Activated T-helper 17 cell treated with anti-CD3 and anti-CD28 coated beads, Interleukin-2, amount 50 U/mL, for 72 hours (primary cell): Measurements from ENCODE around the gene MAN1A1. TPM values are rescaled to one million over a fixed set of nuclear protein-coding genes. Genes with fewer than 3 reads are reported as not detected.

Experiments
- ATAC-seq: fragments of 150-1000 bp; cut with Tn5 transposase; replicated peaks from 2 replicates; pipeline ENCODE4 v1.10.0; 2021; ENCODE audit warnings: mild to moderate bottlenecking, moderate library complexity
- H3K27ac Mint-ChIP-seq: one replicate; pipeline ENCODE4 v1.8.0; 2022; ENCODE audit warnings: mixed read lengths
- H3K27me3 Mint-ChIP-seq: one replicate; pipeline ENCODE4 v1.8.0; 2022; ENCODE audit warnings: mixed read lengths
- H3K36me3 Mint-ChIP-seq: one replicate; pipeline ENCODE4 v1.8.0; 2022; ENCODE audit warnings: low read depth, mild to moderate bottlenecking, mixed read lengths
- H3K4me1 Mint-ChIP-seq: one replicate; pipeline ENCODE4 v1.8.0; 2022; ENCODE audit warnings: mixed read lengths
- H3K4me3 Mint-ChIP-seq: one replicate; pipeline ENCODE4 v1.8.0; 2022; ENCODE audit warnings: mild to moderate bottlenecking, mixed read lengths
- H3K9me3 Mint-ChIP-seq: one replicate; pipeline ENCODE4 v1.8.0; 2022; ENCODE audit warnings: mixed read lengths
- total RNA-seq, 2 donors: library from RNA; stranded (reverse); gene quantifications; one replicate each; pipeline ENCODE4 v1.2.3, GENCODE V29; 2022

Gene MAN1A1
- total RNA-seq, 2 donors from 2014 or later: 19.1 to 23.6 TPM

DNA sequence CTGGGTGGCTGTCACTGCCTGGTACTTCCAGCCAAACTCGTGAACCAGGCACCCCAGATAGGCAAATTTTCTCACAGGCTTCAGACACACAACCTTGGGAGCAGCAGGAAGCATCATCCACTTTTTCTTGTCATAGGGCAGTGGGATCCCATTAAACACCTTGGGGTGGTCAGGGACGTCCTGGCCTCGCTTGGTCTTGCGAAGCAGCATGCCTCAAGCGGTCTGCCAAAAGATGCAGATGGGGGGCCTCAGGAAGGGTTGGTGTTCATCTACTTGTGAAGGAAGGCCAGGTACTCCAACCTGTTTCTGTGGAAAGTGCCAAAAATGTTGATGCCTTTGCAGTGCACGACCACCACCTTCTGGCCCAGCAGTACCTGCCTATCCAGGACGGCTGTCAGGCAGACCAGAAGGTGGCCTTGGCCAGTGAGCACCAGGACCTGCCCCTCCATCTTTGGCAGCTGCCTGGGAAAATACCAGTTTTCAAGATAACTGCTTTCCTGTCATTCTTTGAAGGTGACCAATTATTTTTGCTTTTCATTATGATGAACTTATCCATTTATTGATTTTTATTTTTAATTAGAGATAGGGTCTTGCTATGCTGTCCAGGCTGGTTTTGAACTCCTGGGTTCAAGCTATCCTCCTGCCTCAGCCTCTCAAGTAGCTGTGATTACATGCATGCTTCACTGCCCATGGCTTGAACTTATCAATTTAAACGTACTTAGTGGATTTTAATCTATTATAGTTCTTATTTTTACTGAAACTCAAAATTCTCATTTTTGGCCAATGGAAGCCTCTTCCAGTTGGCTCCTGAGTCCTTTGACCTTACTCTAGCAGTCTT, 80.1 kb downstream of the MAN1A1 start:
- peaks cover 19% of the 10 kb centered on the region for H3K4me1 Mint-ChIP-seq
- peaks cover 25% of the 10 kb centered on the region for H3K36me3 Mint-ChIP-seq
- no peak overlapping the region for H3K4me3 Mint-ChIP-seq
- H3K27ac Mint-ChIP-seq: peak overlapping the region; percentile 46
- peaks cover 7% of the 10 kb centered on the region for H3K9me3 Mint-ChIP-seq
- no peak for ATAC-seq
- H3K27me3 Mint-ChIP-seq: no peaks in the 10 kb centered on the region

DNA sequence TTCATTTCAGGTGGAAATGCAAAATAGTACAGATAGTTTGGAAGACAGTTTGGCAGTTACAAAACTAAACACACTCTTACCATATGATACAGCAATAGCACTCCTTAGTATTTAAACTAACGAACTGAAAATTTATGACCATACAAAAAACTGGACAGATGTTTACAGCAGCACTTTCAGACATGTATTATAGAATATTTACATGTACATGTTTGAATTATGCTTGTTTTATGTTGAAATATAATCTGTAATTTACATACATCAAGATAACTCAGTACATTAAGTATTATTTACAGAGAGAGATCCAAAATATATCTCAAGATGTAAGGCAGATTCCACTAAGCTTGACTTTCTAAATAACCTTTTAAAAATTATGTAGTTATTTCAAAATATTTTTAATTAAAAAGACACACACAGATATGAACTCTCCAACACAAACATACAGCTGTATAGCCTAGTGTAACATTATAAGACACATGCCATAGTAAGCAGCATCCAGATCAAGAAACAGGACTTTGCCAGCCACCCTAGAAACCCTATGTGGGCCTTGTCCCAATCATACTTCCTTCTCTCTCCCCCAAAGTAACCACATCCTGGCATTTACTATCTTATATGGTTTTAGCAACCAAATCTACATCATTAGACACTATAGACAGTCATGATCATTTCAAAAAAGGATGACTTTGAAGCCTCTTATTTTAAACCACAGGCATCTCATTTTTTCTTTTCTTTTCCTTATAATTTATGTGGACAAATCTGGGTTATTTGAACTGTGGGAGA, 82.2 kb downstream of the MAN1A1 start:
- no peak overlapping the region for H3K27ac Mint-ChIP-seq
- peak; percentile 87 for ATAC-seq
- no peaks in the 10 kb centered on the region for H3K27me3 Mint-ChIP-seq
- H3K4me3 Mint-ChIP-seq: peak overlapping the region; percentile 22
- peaks cover 25% of the 10 kb centered on the region for H3K36me3 Mint-ChIP-seq
- H3K9me3 Mint-ChIP-seq: peaks cover 7% of the 10 kb centered on the region
- H3K4me1 Mint-ChIP-seq: peaks cover 19% of the 10 kb centered on the region

DNA sequence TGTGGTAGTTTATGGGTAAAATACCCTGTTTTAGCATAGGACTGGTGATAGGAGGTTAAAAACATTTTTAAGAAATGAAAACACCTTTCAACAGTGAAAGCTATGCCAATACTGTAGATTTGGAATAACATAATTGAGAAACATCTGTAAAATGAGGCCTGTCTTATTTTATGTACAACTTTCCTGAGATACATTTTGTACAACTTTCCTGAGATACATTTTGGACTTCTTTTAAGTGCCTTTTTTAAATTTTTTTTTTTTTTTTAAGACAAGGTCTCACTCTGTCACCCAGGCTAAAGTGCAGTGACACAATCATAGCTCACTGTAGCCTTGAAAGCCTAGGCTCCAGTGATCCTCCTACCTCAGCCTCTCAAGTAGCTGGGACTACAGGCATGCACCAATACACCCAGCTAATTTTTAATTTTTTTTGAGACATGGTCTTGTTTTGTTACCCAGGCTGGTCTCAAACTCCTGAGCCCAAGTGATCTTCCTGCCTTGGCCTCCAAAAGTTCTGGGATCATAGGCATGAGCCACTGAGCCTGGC, 84.6 kb downstream of the MAN1A1 start:
- Mint-ChIP-seq H3K36me3 (peaks cover 7% of the 10 kb centered on the region), H3K9me3 (no peaks in the 10 kb centered on the region), H3K27ac (no peak overlapping the region), H3K27me3 (no peaks in the 10 kb centered on the region), H3K4me3 (no peak overlapping the region), H3K4me1 (peaks cover 24% of the 10 kb centered on the region)
- no peak for ATAC-seq

DNA sequence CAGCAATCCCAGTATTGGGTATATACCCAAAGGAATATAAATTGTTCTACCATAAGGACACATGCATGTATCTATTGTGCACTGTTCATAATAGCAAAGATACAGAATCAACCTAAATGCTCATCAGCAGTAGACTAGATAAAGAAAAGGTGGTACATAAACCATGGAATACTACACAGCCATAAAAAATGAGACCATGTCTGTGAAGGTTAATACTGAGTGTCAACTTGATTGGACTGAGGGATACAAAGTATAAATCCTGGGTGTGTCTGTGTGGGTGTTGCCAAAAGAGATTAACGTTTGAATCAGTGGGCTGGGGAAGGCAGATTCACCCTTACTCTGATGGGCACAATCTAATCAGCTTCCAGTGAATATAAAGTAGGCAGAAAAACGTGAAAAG, 86.9 kb downstream of the MAN1A1 start:
- no peak for ATAC-seq
- H3K36me3 Mint-ChIP-seq: no peaks in the 10 kb centered on the region
- H3K4me3 Mint-ChIP-seq: no peak overlapping the region
- peak overlapping the region; percentile 33 for H3K27ac Mint-ChIP-seq
- no peaks in the 10 kb centered on the region for H3K9me3 Mint-ChIP-seq
- H3K4me1 Mint-ChIP-seq: peaks cover 15% of the 10 kb centered on the region
- H3K27me3 Mint-ChIP-seq: no peaks in the 10 kb centered on the region

DNA sequence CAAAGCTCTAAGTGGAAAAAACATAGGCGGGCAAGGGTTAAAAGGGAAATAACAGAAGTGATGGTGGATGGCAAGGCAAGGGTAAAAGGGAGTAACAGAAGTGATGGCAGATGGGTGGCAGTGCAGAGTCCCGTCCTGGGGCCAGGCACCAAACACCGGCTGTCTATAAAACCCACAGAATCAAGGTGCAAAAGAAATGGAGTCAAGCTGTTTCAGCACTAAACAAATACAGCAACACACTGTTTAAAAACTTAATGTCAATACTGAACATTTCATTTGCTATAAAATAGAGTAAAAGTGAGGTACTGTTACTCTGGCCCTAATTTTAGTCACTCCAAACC, 87.6 kb downstream of the MAN1A1 start:
- H3K27me3 Mint-ChIP-seq: no peaks in the 10 kb centered on the region
- no peaks in the 10 kb centered on the region for H3K9me3 Mint-ChIP-seq
- H3K4me3 Mint-ChIP-seq: no peak overlapping the region
- ATAC-seq: no peak
- H3K27ac Mint-ChIP-seq: peak overlapping the region; percentile 58
- peaks cover 18% of the 10 kb centered on the region for H3K4me1 Mint-ChIP-seq
- no peaks in the 10 kb centered on the region for H3K36me3 Mint-ChIP-seq

DNA sequence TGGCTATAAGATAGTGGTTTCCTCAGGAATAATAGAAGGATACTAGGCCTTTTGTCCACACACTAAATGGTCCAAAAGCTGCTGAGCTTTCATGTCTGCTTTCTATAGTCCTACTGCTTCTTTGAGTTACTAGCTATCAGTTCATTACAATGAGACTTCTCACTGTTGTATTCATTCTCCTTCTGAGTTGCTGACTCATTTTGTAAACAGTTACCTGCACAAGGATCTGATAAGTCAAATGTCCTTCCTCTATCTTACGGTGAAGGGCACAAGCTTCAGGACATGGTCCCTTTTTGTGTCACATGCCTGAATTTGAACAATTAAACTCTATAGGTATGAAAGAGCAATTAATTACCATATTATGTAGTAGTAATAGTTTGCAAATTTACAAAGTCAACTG, 90.5 kb downstream of the MAN1A1 start:
- Mint-ChIP-seq H3K27me3 (no peaks in the 10 kb centered on the region), H3K4me1 (peaks cover 25% of the 10 kb centered on the region), H3K9me3 (no peaks in the 10 kb centered on the region), H3K36me3 (peaks cover 4% of the 10 kb centered on the region), H3K4me3 (no peak overlapping the region), H3K27ac (no peak overlapping the region)
- ATAC-seq: peak; percentile 61

DNA sequence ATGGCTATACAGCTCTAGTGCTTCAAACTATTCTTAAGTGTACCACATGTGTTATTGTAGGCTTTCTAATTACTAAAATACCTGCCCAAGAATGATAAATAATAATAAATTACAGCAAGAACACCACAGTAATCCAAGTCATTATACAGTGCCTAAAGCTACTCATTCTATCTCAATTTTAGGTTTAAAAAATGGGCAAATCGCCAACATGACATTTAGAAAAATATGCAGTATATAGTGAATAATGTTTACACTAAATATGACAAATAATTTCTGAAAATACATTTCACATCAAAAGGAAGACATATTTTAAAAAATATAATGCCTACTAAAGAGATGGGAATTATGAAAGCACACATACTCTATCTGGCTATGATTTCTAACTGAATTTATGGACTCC, 91.8 kb downstream of the MAN1A1 start:
- H3K4me1 Mint-ChIP-seq: peaks cover 25% of the 10 kb centered on the region
- H3K4me3 Mint-ChIP-seq: peak overlapping the region; percentile 65

DNA sequence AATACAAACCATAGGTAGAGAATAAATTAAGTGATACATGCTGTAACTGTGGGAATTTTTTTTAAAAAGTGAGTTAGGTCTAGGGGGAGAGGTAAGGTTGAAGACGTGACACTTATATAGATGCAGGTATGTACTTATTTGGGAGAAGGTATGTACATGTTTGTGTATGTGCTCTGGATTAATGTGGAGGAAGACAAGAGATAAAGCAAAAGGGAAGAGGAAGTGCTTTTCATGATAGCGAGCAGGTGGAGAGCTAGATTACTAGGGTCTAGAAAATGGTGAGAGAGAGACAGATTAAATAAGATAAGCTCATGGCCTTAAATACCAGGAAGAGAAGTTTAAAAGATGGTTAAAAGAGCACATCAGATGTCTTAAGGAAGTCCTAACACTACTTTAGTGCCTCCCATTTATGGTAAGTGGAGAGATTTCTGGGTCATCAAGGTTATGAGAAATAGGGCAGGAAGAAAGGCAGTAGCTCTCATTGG, 92.5 kb downstream of the MAN1A1 start:
- H3K4me3 Mint-ChIP-seq: peak overlapping the region; percentile 65
- H3K27me3 Mint-ChIP-seq: no peaks in the 10 kb centered on the region
- peaks cover 25% of the 10 kb centered on the region for H3K4me1 Mint-ChIP-seq
- peak; percentile 53 for ATAC-seq
- peaks cover 5% of the 10 kb centered on the region for H3K36me3 Mint-ChIP-seq
- H3K27ac Mint-ChIP-seq: peak overlapping the region; percentile 75
- no peaks in the 10 kb centered on the region for H3K9me3 Mint-ChIP-seq

More for the DNA sequence above, 91.8 kb downstream of the MAN1A1 start:
- Mint-ChIP-seq H3K27ac (peak overlapping the region; percentile 75), H3K36me3 (peaks cover 5% of the 10 kb centered on the region), H3K9me3 (no peaks in the 10 kb centered on the region), H3K27me3 (no peaks in the 10 kb centered on the region)
- ATAC-seq: no peak

DNA sequence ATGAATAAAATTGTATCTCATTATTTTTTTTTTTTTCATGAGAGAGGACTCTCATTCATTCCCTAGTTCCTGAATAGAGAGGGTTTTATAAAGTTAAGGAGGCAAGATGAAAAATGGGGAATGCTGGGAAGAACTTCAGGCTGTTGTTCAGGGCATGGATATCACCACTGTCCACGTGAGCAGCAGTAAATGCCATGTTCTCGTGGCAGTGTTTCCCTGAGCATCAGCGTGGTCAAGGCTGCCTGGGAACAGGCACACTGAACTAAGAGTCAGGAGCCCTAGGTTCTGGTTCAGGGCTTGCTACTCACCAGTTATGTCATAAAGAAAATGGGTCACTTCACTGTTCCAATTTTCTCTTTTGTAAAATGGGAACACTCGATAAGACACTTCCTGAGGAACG, 93.2 kb downstream of the MAN1A1 start:
- no peaks in the 10 kb centered on the region for H3K27me3 Mint-ChIP-seq
- peaks cover 5% of the 10 kb centered on the region for H3K36me3 Mint-ChIP-seq
- H3K4me1 Mint-ChIP-seq: peaks cover 19% of the 10 kb centered on the region
- H3K27ac Mint-ChIP-seq: peak overlapping the region; percentile 75
- H3K4me3 Mint-ChIP-seq: peak overlapping the region; percentile 65
- no peaks in the 10 kb centered on the region for H3K9me3 Mint-ChIP-seq
- no peak for ATAC-seq

DNA sequence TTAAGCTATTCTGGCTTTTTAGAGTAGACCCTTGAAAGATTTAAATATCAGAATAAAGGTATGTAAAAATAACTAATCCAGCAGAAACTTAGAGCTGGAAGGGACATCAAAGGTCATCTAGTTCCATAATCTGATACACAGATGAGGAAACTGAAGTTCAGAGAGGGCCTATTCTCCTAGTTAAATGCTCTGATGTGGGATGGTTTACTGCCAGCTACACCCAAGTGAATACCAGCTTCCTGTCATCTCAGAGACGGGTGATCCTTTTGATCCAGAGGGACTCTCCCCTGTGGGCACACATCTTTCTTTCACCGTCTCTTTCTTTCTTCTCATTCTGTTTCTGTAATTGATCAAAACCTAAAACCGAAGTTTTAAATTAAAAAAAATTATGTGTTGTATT, 94.1 kb downstream of the MAN1A1 start:
- peak; percentile 81 for ATAC-seq
- H3K27me3 Mint-ChIP-seq: no peaks in the 10 kb centered on the region
- H3K4me1 Mint-ChIP-seq: peaks cover 19% of the 10 kb centered on the region
- H3K27ac Mint-ChIP-seq: no peak overlapping the region
- H3K9me3 Mint-ChIP-seq: no peaks in the 10 kb centered on the region
- H3K4me3 Mint-ChIP-seq: no peak overlapping the region
- peaks cover 5% of the 10 kb centered on the region for H3K36me3 Mint-ChIP-seq

DNA sequence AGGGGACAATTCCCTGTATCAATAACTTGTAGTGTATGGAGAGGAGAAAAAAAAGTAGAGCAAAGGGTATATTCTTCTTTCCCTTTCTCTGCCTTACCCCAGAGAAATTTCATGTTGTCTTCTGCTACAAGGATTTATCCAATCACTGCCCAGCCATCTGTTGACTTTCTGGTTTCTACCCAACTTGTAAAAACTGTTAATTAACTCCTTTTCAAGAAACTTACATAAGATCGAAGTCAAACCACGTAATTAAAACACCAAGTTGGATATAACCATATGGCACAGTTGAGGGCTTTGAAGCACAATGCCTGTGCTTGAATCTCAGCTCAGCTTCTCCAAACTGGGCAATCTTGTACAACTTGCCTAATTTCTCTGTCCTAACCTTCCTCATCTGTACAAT, 99.5 kb downstream of the MAN1A1 start:
- no peak for ATAC-seq
- H3K9me3 Mint-ChIP-seq: no peaks in the 10 kb centered on the region
- H3K36me3 Mint-ChIP-seq: peaks cover 31% of the 10 kb centered on the region
- H3K4me3 Mint-ChIP-seq: no peak overlapping the region
- H3K27me3 Mint-ChIP-seq: no peaks in the 10 kb centered on the region
- H3K4me1 Mint-ChIP-seq: no peaks in the 10 kb centered on the region
- no peak overlapping the region for H3K27ac Mint-ChIP-seq

DNA sequence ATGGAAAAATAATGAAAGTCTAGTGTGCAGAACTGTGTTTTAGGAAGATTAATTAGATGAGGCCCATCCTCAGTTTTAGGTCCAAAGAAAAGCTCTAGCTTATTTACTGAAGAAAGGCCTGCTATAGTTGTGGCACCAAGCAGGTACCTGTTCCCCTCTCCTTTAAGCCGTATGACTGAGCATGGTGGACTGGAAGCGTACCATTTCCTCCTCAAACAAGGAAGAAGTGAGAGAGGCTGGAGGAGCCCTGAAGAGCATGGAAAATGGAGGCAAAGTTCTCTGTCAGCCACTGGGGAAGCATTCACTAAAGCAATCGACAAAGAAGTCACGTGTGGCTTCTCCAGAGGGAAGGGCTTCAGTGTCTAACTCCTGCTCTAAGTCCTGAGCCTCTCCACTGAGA, 100.2 kb downstream of the MAN1A1 start:
- Mint-ChIP-seq H3K4me3 (no peak overlapping the region), H3K27me3 (no peaks in the 10 kb centered on the region), H3K36me3 (peaks cover 38% of the 10 kb centered on the region), H3K9me3 (no peaks in the 10 kb centered on the region), H3K4me1 (no peaks in the 10 kb centered on the region), H3K27ac (no peak overlapping the region)
- ATAC-seq: no peak

DNA sequence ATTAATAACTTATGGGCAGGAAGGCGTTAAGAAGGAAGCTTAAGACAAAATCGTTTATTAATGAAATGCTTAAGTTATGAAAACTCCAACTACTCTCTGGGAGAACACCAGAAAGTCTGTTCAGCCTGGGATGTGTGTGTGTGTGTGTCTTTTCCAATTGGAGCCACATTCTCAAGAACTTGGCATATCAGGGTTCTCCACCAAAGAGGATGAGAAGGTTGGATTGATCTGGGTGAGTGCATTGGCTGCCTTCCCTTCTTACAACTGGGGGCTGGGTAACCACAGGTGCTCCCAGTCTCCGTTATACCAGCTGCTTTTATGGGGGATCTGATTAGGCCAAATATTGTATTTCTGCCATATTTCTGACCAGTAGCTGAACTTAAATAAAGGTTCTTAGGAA, 102.1 kb downstream of the MAN1A1 start:
- H3K27me3 Mint-ChIP-seq: no peaks in the 10 kb centered on the region
- H3K36me3 Mint-ChIP-seq: peaks cover 34% of the 10 kb centered on the region
- no peak overlapping the region for H3K4me3 Mint-ChIP-seq
- no peaks in the 10 kb centered on the region for H3K4me1 Mint-ChIP-seq
- no peaks in the 10 kb centered on the region for H3K9me3 Mint-ChIP-seq
- no peak overlapping the region for H3K27ac Mint-ChIP-seq
- no peak for ATAC-seq

DNA sequence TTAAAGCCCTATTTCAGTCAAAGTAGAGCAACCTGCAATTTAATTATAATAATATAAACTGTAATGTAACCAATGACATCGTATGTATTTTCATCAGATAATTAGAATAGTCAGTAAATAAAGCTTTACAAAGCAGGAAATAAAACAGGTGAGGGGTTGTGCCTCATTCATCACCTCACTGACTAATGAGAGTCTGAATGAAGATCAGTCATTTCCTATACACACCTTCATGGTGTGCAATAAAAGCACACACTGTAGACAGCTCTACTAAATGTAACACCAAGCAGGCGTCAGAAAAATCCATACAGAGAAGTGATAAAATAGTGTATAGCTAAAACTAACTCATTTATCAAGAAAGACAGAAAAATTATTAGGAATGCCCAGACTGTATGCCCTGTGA, 105.9 kb downstream of the MAN1A1 start:
- Mint-ChIP-seq H3K27me3 (no peaks in the 10 kb centered on the region), H3K27ac (no peak overlapping the region), H3K4me3 (no peak overlapping the region), H3K4me1 (no peaks in the 10 kb centered on the region), H3K9me3 (no peaks in the 10 kb centered on the region), H3K36me3 (peaks cover 40% of the 10 kb centered on the region)
- no peak for ATAC-seq

DNA sequence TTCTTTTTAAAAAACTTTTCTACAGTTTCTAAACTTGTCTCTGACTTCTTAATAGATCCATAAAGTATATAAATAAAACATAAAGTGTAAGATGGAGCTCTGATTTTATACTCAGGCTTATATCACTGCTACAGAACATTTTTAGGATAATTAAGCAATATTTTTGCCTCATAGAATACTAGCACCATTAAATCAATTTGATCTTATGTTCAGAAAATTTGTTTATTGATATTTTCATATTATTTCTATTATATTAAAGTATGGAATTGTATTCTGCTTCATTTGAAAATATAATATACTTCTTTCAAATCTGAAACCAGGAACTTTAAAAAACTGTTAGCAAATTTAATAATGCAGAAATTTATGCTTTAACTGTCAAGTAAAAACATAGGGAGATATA, 106.5 kb downstream of the MAN1A1 start:
- H3K9me3 Mint-ChIP-seq: no peaks in the 10 kb centered on the region
- no peak overlapping the region for H3K27ac Mint-ChIP-seq
- H3K36me3 Mint-ChIP-seq: peaks cover 44% of the 10 kb centered on the region
- no peak for ATAC-seq
- H3K27me3 Mint-ChIP-seq: no peaks in the 10 kb centered on the region
- H3K4me3 Mint-ChIP-seq: no peak overlapping the region
- no peaks in the 10 kb centered on the region for H3K4me1 Mint-ChIP-seq
